A673 (cell line): ENCODE results near the gene SHISA2. TPM values are rescaled to one million over a fixed set of nuclear protein-coding genes. Genes with fewer than 3 reads are reported as not detected.

Experiments
- BruUV-seq: library from RNA; stranded (reverse); fragments of 400-500 nt; replicated peaks from 2 replicates; lab custom pipeline; 2021; lab: Mats Ljungman, UMichigan
- CTCF ChIA-PET: fragments of 300-600 bp; sonication (Branson Sonifier 250); formaldehyde crosslinking; loops from one replicate; lab custom pipeline; 2022; ENCODE audit warnings: antibody characterized with exemption; lab: Charles Lee
- POLR2A ChIA-PET: fragments of 300-600 bp; sonication (Branson Sonifier 250); formaldehyde crosslinking; loops from one replicate; lab custom pipeline; 2022; ENCODE audit warnings: antibody characterized with exemption; ENCODE audit not compliant: low non-redundant PET; lab: Charles Lee
- DNase-seq: peaks from one replicate; pipeline ENCODE4 v3.0.0-alpha.2; 2015; ENCODE audit warnings: low spot score
- H3K27ac ChIP-seq: fragments of 200-600 bp; sonication (generic); 2 replicates; pipeline ENCODE4 v1.5.1; 2016; ENCODE audit warnings: mixed run types, low read depth, mild to moderate bottlenecking, mixed read lengths, antibody characterized with exemption, low read length; ENCODE audit not compliant: poor library complexity, severe bottlenecking
- H3K27me3 ChIP-seq: fragments of 200-600 bp; sonication (generic); replicated peaks from 2 replicates; pipeline ENCODE4 v1.6.1; 2017; ENCODE audit warnings: mixed run types, low read depth, mild to moderate bottlenecking, mixed read lengths, antibody characterized with exemption, low read length; ENCODE audit not compliant: insufficient read depth, poor library complexity
- H3K36me3 ChIP-seq: fragments of 200-600 bp; sonication (generic); 2 replicates; pipeline ENCODE4 v1.6.1; 2016; ENCODE audit warnings: mixed run types, mild to moderate bottlenecking, mixed read lengths, antibody characterized with exemption, low read length; ENCODE audit not compliant: insufficient read depth, poor library complexity, severe bottlenecking
- H3K4me1 ChIP-seq: fragments of 200-600 bp; sonication (generic); 2 replicates; pipeline ENCODE4 v1.6.1; 2017; ENCODE audit warnings: mixed run types, mild to moderate bottlenecking, mixed read lengths, antibody characterized with exemption, low read length; ENCODE audit not compliant: insufficient read depth, poor library complexity, severe bottlenecking
- H3K4me3 ChIP-seq: fragments of 200-600 bp; sonication (generic); 2 replicates; pipeline ENCODE4 v1.5.1; 2016; ENCODE audit warnings: low read depth, mixed run types, mild to moderate bottlenecking, mixed read lengths, low read length; ENCODE audit not compliant: poor library complexity, severe bottlenecking
- H3K9me3 ChIP-seq: fragments of 200-600 bp; sonication (generic); 2 replicates; pipeline ENCODE4 v1.6.1; 2016; ENCODE audit warnings: mixed run types, low read depth, mild to moderate bottlenecking, mixed read lengths, antibody characterized with exemption, low read length; ENCODE audit not compliant: poor library complexity, severe bottlenecking
- CTCF ChIP-seq: fragments of 300-800, 200-600 bp; sonication (generic); conservative IDR thresholded peaks from 2 replicates; pipeline ENCODE4 v1.5.1; 2017; ENCODE audit warnings: low read depth, mild to moderate bottlenecking, antibody characterized with exemption, low read length, moderate library complexity, mixed read lengths
- EZH2 ChIP-seq: fragments of 200-600 bp; sonication (generic); IDR thresholded peaks from 2 replicates; pipeline ENCODE4 v1.6.1; 2017; ENCODE audit warnings: borderline replicate concordance, low read depth, mild to moderate bottlenecking, mixed read lengths, antibody characterized with exemption, low read length; ENCODE audit not compliant: poor library complexity, severe bottlenecking
- intact Hi-C: fragments of 100-400 bp; cut with micrococcal nuclease; formaldehyde crosslinking; loops from one replicate; pipeline ENCODE4 v1.10.0; 2022; ENCODE audit not compliant: unreplicated experiment
- total RNA-seq: library from RNA; stranded (reverse); gene quantifications from 2 replicates; pipeline ENCODE4 v1.2.3, GENCODE V29; 2021

Gene SHISA2
- total RNA-seq, 1 experiment from 2014 or later: 1.2 TPM

- intact Hi-C loops: no loop called here
- POLR2A ChIA-PET: no interaction called here
Measured at GRCh38 chr13:26038931-26039475, 12.8 kb downstream of the SHISA2 start.

GRCh38 chr13:26037302-26037701 is 14.5 kb downstream of the SHISA2 start:
- CTCF ChIA-PET: interaction anchor here (0.5 to 0.6 kb wide), 3 partner anchors 15 to 576 kb away, joined by 3 to 8 read pairs (median 3); partner anchors contain the start of gene SHISA2
- POLR2A ChIA-PET: no interaction called here
- Histone ChIP-seq H3K36me3 (no peaks in the 10 kb centered on the region), H3K4me1 (no peaks in the 10 kb centered on the region), H3K9me3 (no peaks in the 10 kb centered on the region), H3K27me3 (no peaks in the 10 kb centered on the region), H3K4me3 (no peak overlapping the region), H3K27ac (no peak overlapping the region)
- TF ChIP-seq EZH2 (no peak), CTCF (peak; percentile 73)
- DNase-seq: peak; percentile 60
- intact Hi-C loops: no loop called here
- no TSS peak for BruUV-seq

More at GRCh38 chr13:26038931-26039475, 12.8 kb downstream of the SHISA2 start:
- no TSS peak for BruUV-seq
- Histone ChIP-seq H3K36me3 (no peaks in the 10 kb centered on the region), H3K4me3 (no peak overlapping the region), H3K4me1 (no peaks in the 10 kb centered on the region), H3K27me3 (no peaks in the 10 kb centered on the region), H3K9me3 (no peaks in the 10 kb centered on the region), H3K27ac (no peak overlapping the region)
- TF ChIP-seq CTCF (no peak), EZH2 (no peak)
- CTCF ChIA-PET: no interaction called here
- no peak for DNase-seq

- H3K4me3 ChIP-seq: no peak overlapping the region
- H3K4me1 ChIP-seq: no peaks in the 10 kb centered on the region
- TF ChIP-seq CTCF (no peak), EZH2 (no peak)
- intact Hi-C loops: no loop called here
- BruUV-seq: no TSS peak
- ChIA-PET CTCF (no interaction called here), POLR2A (no interaction called here)
- DNase-seq: no peak
- no peaks in the 10 kb centered on the region for H3K9me3 ChIP-seq
- H3K36me3 ChIP-seq: no peaks in the 10 kb centered on the region
- no peak overlapping the region for H3K27ac ChIP-seq
- no peaks in the 10 kb centered on the region for H3K27me3 ChIP-seq
Measured at GRCh38 chr13:26036383-26036782, 15.4 kb downstream of the SHISA2 start.
